Natural killer cell (primary cell): ENCODE measurements around the gene ATXN2. TPM values are rescaled to one million over a fixed set of nuclear protein-coding genes. Genes with fewer than 3 reads are reported as not detected.

Experiments
- ATAC-seq, 3 donors: fragments of 150-1000 bp in 2 of 3; fragments of 200-7000 bp in 1 of 3; cut with Tn5 transposase; 1 replicate in 1 of 3; 2 replicates in 2 of 3; pipeline ENCODE4 v1.10.0; 2021; ENCODE audit warnings: mild to moderate bottlenecking in 2 of 3, moderate library complexity in 2 of 3
- DNase-seq, 2 donors: peaks; one replicate each; pipeline versions ENCODE4 v3.0.0 to v3.0.0-alpha.2; 2013 to 2021; ENCODE audit warnings: mixed read lengths in 1 of 2
- H3K27ac ChIP-seq: one replicate; pipeline ENCODE4 v1.5.1; 2013; ENCODE audit warnings: mild to moderate bottlenecking, low read length
- H3K27me3 ChIP-seq: one replicate; pipeline ENCODE4 v1.6.1; 2013; ENCODE audit warnings: low read length; ENCODE audit not compliant: control insufficient read depth, insufficient read depth
- H3K36me3 ChIP-seq: one replicate; pipeline ENCODE4 v1.6.1; 2013; ENCODE audit warnings: low read length; ENCODE audit not compliant: control insufficient read depth, insufficient read depth
- H3K4me1 ChIP-seq: one replicate; pipeline ENCODE4 v1.6.1; 2013; ENCODE audit warnings: low read length; ENCODE audit not compliant: control insufficient read depth, insufficient read depth
- H3K4me3 ChIP-seq: one replicate; pipeline ENCODE4 v1.5.1; 2013; ENCODE audit warnings: low read length
- H3K9me3 ChIP-seq: one replicate; pipeline ENCODE4 v1.6.1; 2013; ENCODE audit warnings: low read length; ENCODE audit not compliant: control insufficient read depth, insufficient read depth
- H3K27ac Mint-ChIP-seq, 2 donors: one replicate each; pipeline ENCODE4 v1.8.0; 2022; ENCODE audit warnings: mild to moderate bottlenecking in 2 of 2, mixed read lengths in 2 of 2, moderate library complexity in 1 of 2
- H3K27me3 Mint-ChIP-seq, 2 donors: one replicate each; pipeline ENCODE4 v1.8.0; 2022; ENCODE audit warnings: low read depth in 2 of 2, mixed read lengths in 2 of 2
- H3K36me3 Mint-ChIP-seq: one replicate; pipeline ENCODE4 v1.8.0; 2022; ENCODE audit warnings: mixed read lengths
- H3K4me1 Mint-ChIP-seq, 2 donors: one replicate each; pipeline ENCODE4 v1.8.0; 2022; ENCODE audit warnings: mixed read lengths in 2 of 2
- H3K4me3 Mint-ChIP-seq: one replicate; pipeline ENCODE4 v1.8.0; 2022; ENCODE audit warnings: mild to moderate bottlenecking, moderate library complexity, mixed read lengths
- H3K9me3 Mint-ChIP-seq, 2 donors: one replicate each; pipeline ENCODE4 v1.8.0; 2022; ENCODE audit warnings: mixed read lengths in 2 of 2
- CTCF ChIP-seq: fragments of 200-600 bp; IDR thresholded peaks from one replicate; pipeline ENCODE4 v1.8.0; 2022; ENCODE audit warnings: antibody characterized with exemption
- WGBS: methylation state at CpG from one replicate; pipeline ENCODE4 v1.1.7; 2013; ENCODE audit warnings: missing lambda C conversion rate; ENCODE audit not compliant: insufficient coverage; 5-methylcytosine and 5-hydroxymethylcytosine counted together
- intact Hi-C: fragments of 100-400 bp; cut with micrococcal nuclease; formaldehyde crosslinking; loops from one replicate; pipeline ENCODE4 v1.14.2; 2022
- total RNA-seq, 4 donors: library from RNA; stranded (reverse); fragments of 120-200 nt in 1 of 4; gene quantifications; one replicate each; pipeline versions ENCODE4 v1.2.3 to v1.2.4, GENCODE V29; 2013 to 2022

The ATXN2 gene
- total RNA-seq, 3 donors from 2014 or later (not counting 1 experiment from before 2014, with no cell fraction given) = 44.9 to 56.5 (median 51.5) TPM

GRCh38 chr12:111437816-111438454 lies 161.2 kb downstream of the ATXN2 start:
- DNase-seq = peak; percentile 39 to 52

GRCh38 chr12:111436811-111437210 lies 162.3 kb downstream of the ATXN2 start:
- H3K4me1 ChIP-seq = peaks cover 98% of the 10 kb centered on the region
- no peak for DNase-seq
- WGBS = 51% methylated on average over 3 of the region's 4 CpGs
- Mint-ChIP-seq H3K27ac (peak overlapping the region; percentile 96 to 100), H3K36me3 (no peaks in the 10 kb centered on the region), H3K4me1 (peaks cover 92 to 93% of the 10 kb centered on the region in 2 donors), H3K27me3 (no peaks in the 10 kb centered on the region), H3K9me3 (no peaks in the 10 kb centered on the region), H3K4me3 (peak overlapping the region; percentile 98)
- ATAC-seq = no peak
- H3K27me3 ChIP-seq = no peaks in the 10 kb centered on the region
- peak overlapping the region; percentile 97 for H3K27ac ChIP-seq
- H3K36me3 ChIP-seq = no peaks in the 10 kb centered on the region
- intact Hi-C loops = loop anchor here (10.0 kb wide), 1 partner anchor 1552 kb away; the partner anchor contains the start of gene GLTP
- no peak for TF ChIP-seq CTCF
- no peaks in the 10 kb centered on the region for H3K9me3 ChIP-seq
- no peak overlapping the region for H3K4me3 ChIP-seq

More at GRCh38 chr12:111437816-111438454, 161.2 kb downstream of the ATXN2 start:
- H3K27ac Mint-ChIP-seq = peak overlapping the region; percentile 96 to 100
- no peaks in the 10 kb centered on the region for H3K9me3 Mint-ChIP-seq
- H3K27me3 Mint-ChIP-seq = no peaks in the 10 kb centered on the region
- peaks cover 88 to 92% of the 10 kb centered on the region in 2 donors for H3K4me1 Mint-ChIP-seq
- 49% methylated on average over 8 of the region's 8 CpGs for WGBS
- Histone ChIP-seq H3K9me3 (no peaks in the 10 kb centered on the region), H3K27me3 (no peaks in the 10 kb centered on the region), H3K27ac (peak overlapping the region; percentile 97), H3K4me1 (peaks cover 98% of the 10 kb centered on the region), H3K4me3 (no peak overlapping the region), H3K36me3 (peaks cover 7% of the 10 kb centered on the region)
- no peak for TF ChIP-seq CTCF
- H3K36me3 Mint-ChIP-seq = no peaks in the 10 kb centered on the region
- intact Hi-C loops = loop anchor here (10.0 kb wide), 1 partner anchor 1553 kb away; the partner anchor contains the start of gene GLTP
- ATAC-seq = no peak
- peak overlapping the region; percentile 83 for H3K4me3 Mint-ChIP-seq

- WGBS = 91% methylated on average over 7 of the region's 7 CpGs
- Histone ChIP-seq H3K4me1 (peaks cover 98% of the 10 kb centered on the region), H3K36me3 (no peaks in the 10 kb centered on the region), H3K27ac (peak overlapping the region; percentile 97), H3K4me3 (no peak overlapping the region), H3K27me3 (no peaks in the 10 kb centered on the region), H3K9me3 (no peaks in the 10 kb centered on the region)
- ATAC-seq (no peak), DNase-seq (no peak)
- Mint-ChIP-seq H3K27ac (peak overlapping the region; percentile 96 to 100), H3K4me1 (peaks cover 92 to 93% of the 10 kb centered on the region in 2 donors), H3K9me3 (no peaks in the 10 kb centered on the region), H3K36me3 (no peaks in the 10 kb centered on the region), H3K4me3 (peak overlapping the region; percentile 98), H3K27me3 (no peaks in the 10 kb centered on the region)
- intact Hi-C loops = loop anchor here (10.0 kb wide), 1 partner anchor 1551 kb away; the partner anchor contains the start of gene GLTP
- TF ChIP-seq CTCF = no peak
These were observed 162.8 kb downstream of the ATXN2 start for GRCh38 chr12:111436266-111436665.
